ENCODE data around the gene EARS2.
A peak's percentile ranks its signal among the peaks of the same experiment; 100 is the strongest.

Gene EARS2

GRCh38 chr16:23563186-23563585 lies 6.0 kb upstream of the EARS2 start:
- no peaks in the 10 kb centered on the region for H3K27me3 ChIP-seq (ENCODE audit: insufficient read depth, low read depth, severe bottlenecking)
- no peak for DNase-seq
- TF ChIP-seq CTCF (IDR thresholded peaks at IDR 0.05; ENCODE audit: low read depth, low read length), result no peak

GRCh38 chr16:23562505-23562904 lies 5.4 kb upstream of the EARS2 start:
- Histone ChIP-seq H3K27me3 (ENCODE audit: insufficient read depth, low read depth, severe bottlenecking) (no peaks in the 10 kb centered on the region), H3K4me3 (ENCODE audit: low read depth, low read length) (no peak overlapping the region), H3K36me3 (peaks cover 78% of the 10 kb centered on the region), H3K27ac (no peak overlapping the region), H3K9me3 (ENCODE audit: severe bottlenecking) (no peaks in the 10 kb centered on the region)
- TF ChIP-seq CTCF (IDR thresholded peaks at IDR 0.05; ENCODE audit: low read depth, low read length), result no peak
- DNase-seq, result no peak

More at GRCh38 chr16:23563186-23563585, 6.0 kb upstream of the EARS2 start:
- Histone ChIP-seq H3K9me3 (ENCODE audit: severe bottlenecking) (no peaks in the 10 kb centered on the region), H3K36me3 (peaks cover 82% of the 10 kb centered on the region), H3K27ac (no peak overlapping the region), H3K4me3 (ENCODE audit: low read depth, low read length) (no peak overlapping the region)

- Histone ChIP-seq H3K27me3 (ENCODE audit: insufficient read depth, low read depth, severe bottlenecking) (no peaks in the 10 kb centered on the region), H3K36me3 (peaks cover 69% of the 10 kb centered on the region), H3K9me3 (ENCODE audit: severe bottlenecking) (no peaks in the 10 kb centered on the region), H3K4me3 (ENCODE audit: low read depth, low read length) (no peak overlapping the region), H3K27ac (no peak overlapping the region)
- DNase-seq, result no peak
- no peak for TF ChIP-seq CTCF (IDR thresholded peaks at IDR 0.05; ENCODE audit: low read depth, low read length)
Measured at GRCh38 chr16:23561586-23561985, 4.4 kb upstream of the EARS2 start.

DNA sequence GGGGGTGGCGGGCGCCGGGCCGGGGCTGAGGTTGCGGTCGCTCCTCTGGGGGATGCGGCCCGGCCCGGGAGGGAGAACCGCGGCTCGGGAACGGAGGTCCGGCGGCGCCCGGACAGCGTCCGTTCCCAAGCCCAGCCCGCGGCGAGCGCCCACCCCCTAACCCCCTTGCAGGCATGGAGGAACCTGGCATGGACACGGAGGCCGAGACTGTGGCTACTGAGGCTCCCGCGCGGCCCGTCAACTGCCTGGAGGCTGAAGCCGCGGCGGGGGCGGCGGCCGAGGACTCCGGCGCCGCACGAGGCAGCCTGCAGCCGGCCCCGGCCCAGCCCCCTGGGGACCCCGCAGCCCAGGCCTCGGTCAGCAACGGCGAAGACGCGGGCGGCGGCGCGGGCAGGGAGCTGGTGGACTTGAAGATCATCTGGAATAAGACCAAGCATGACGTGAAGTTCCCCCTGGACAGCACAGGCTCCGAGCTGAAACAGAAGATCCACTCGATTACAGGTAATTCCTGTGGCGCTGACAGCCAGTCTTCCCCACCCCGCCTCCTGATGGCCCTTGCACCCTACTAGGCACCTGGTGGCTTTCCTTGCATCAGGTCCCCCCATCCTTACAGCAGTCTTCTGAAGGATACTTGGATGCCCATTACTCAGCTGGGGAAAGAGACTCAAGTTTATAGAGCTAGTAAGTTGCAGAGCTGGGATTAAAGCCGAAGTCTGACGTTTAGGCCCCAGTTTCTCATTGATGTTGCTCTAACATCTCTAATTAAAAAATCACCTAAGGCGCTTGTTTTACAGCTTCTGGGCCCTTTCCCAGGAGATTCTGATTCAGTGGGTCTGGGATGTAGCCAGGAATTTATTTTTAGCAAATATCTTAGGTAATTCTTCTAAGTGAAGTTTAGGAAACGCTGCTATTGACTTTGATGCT lies 891 bp upstream of the EARS2 start:
- Histone ChIP-seq H3K27ac (peak overlapping the region; percentile 92), H3K9me3 (ENCODE audit: severe bottlenecking) (no peaks in the 10 kb centered on the region), H3K4me3 (ENCODE audit: low read depth, low read length) (peak overlapping the region; percentile 69), H3K36me3 (peaks cover 41% of the 10 kb centered on the region), H3K27me3 (ENCODE audit: insufficient read depth, low read depth, severe bottlenecking) (no peaks in the 10 kb centered on the region)
- TF ChIP-seq CTCF (IDR thresholded peaks at IDR 0.05; ENCODE audit: low read depth, low read length), result no peak
- DNase-seq, result peak; percentile 16

- Histone ChIP-seq H3K36me3 (peaks cover 37% of the 10 kb centered on the region), H3K4me3 (ENCODE audit: low read depth, low read length) (no peak overlapping the region), H3K27ac (no peak overlapping the region), H3K27me3 (ENCODE audit: insufficient read depth, low read depth, severe bottlenecking) (no peaks in the 10 kb centered on the region), H3K9me3 (ENCODE audit: severe bottlenecking) (no peaks in the 10 kb centered on the region)
- DNase-seq, result no peak
- no peak for TF ChIP-seq CTCF (IDR thresholded peaks at IDR 0.05; ENCODE audit: low read depth, low read length)
Measured at GRCh38 chr16:23554536-23554935, 2.6 kb downstream of the EARS2 start.

Measured in WERI-Rb-1 (cell line).